ENCODE measurements around the gene OVOL3.

The OVOL3 gene

DNA sequence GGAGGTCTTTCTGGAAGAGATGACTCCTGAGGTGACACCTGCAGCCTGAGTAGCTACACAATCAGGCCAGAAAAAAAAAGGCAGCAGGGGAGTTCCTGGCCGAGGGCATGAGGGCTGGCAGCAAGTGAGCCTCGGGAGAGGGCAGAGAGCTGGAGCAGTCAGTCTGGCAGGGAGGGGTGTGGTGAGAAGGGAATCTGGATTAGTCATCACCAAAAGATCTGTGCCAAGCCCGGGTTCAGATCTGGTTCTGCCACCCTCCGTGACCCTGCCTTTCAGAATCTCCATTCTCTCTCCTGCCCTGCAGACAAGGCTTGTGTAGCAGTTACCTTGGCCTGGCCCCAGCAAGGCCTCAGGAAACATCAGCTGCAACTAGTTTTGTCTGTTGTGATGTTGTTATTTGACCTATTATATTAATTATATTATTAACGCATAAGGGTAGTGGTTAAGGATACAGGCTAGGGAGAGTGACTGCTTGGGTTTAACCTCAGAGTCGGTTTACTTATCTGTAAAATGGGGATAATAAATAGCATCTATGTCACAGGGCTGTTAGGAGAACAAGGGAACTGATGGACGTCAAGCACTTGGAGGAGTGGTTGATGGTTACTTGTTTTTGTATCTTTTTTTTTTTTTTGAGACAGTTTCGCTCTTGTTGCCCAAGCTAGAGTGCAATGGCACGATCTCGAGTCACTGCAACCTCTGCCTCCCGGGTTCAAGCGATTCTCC, 26.2 kb downstream of the OVOL3 start:
- peak overlapping the region; percentile 10 for H3K56ac ChIP-seq (ENCODE audit: low read length)
- no peak overlapping the region for H3K23ac ChIP-seq (ENCODE audit: low read length)
- H3K79me2 ChIP-seq (ENCODE audit: control insufficient read depth, insufficient read depth, low read length) = peaks cover 9% of the 10 kb centered on the region
- H2AK5ac ChIP-seq (ENCODE audit: low read length) = no peak overlapping the region
- no peak overlapping the region for H3K9ac ChIP-seq (ENCODE audit: low read length)
- H3K4me1 ChIP-seq (ENCODE audit: control insufficient read depth, low read depth, low read length) = peaks cover 3% of the 10 kb centered on the region
- no CpG with 5 or more reads among the region's 12 CpGs for WGBS (ENCODE audit: extremely low coverage, insufficient coverage, low lambda C conversion rate)
- no peak overlapping the region for H2BK120ac ChIP-seq (ENCODE audit: low read depth, low read length)
- no peaks in the 10 kb centered on the region for H3K36me3 ChIP-seq (ENCODE audit: control insufficient read depth, insufficient read depth, low read length)
- H3K4me3 ChIP-seq (ENCODE audit: low read length) = no peak overlapping the region
- H3K4ac ChIP-seq (ENCODE audit: low read depth, low read length) = no peak overlapping the region
- H3K79me1 ChIP-seq (ENCODE audit: low read length) = peaks cover 7% of the 10 kb centered on the region
- no peak overlapping the region for H2BK15ac ChIP-seq (replicated peaks; ENCODE audit: low read depth)
- H2BK5ac ChIP-seq (ENCODE audit: low read length) = no peak overlapping the region
- no peak overlapping the region for H3K4me2 ChIP-seq (ENCODE audit: low read length)
- peak; percentile 21 for DNase-seq
- no peak overlapping the region for H3K18ac ChIP-seq (ENCODE audit: low read length)
- H4K8ac ChIP-seq (ENCODE audit: low read depth, low read length) = no peak overlapping the region
- no peaks in the 10 kb centered on the region for H3K27me3 ChIP-seq (ENCODE audit: insufficient read depth, low read length, poor library complexity)
- H4K5ac ChIP-seq (ENCODE audit: low read length) = no peak overlapping the region
- no peak overlapping the region for H3K27ac ChIP-seq (ENCODE audit: low read depth, low read length)

DNA sequence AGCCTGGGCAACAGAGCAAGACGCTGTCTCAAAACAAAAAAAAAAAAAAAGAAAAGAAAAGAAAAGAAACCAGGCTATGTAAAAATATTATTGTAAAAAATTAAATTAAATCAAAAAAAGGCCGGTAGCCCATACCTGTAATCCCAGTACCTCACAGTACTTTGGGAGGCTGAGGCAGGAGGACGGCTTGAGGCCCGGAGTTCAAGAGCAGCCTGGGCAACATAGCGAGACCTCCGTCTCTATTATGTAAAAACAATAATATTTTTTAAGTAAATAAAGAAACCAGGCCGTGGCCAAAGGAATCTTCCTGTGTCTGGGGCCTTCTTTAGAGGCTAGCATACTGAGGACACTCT, 28.2 kb downstream of the OVOL3 start:
- WGBS (ENCODE audit: extremely low coverage, insufficient coverage, low lambda C conversion rate) = no CpG with 5 or more reads among the region's 7 CpGs
- no peak for DNase-seq
- Histone ChIP-seq H3K4ac (ENCODE audit: low read depth, low read length) (peak overlapping the region; percentile 72), H2BK120ac (ENCODE audit: low read depth, low read length) (no peak overlapping the region), H3K79me1 (ENCODE audit: low read length) (peaks cover 11% of the 10 kb centered on the region), H3K27me3 (ENCODE audit: insufficient read depth, low read length, poor library complexity) (no peaks in the 10 kb centered on the region), H3K4me2 (ENCODE audit: low read length) (peak overlapping the region; percentile 74), H4K8ac (ENCODE audit: low read depth, low read length) (no peak overlapping the region), H4K5ac (ENCODE audit: low read length) (no peak overlapping the region), H2BK15ac (replicated peaks; ENCODE audit: low read depth) (no peak overlapping the region), H2BK5ac (ENCODE audit: low read length) (no peak overlapping the region), H3K79me2 (ENCODE audit: control insufficient read depth, insufficient read depth, low read length) (peaks cover 13% of the 10 kb centered on the region), H3K4me1 (ENCODE audit: control insufficient read depth, low read depth, low read length) (peaks cover 3% of the 10 kb centered on the region), H3K4me3 (ENCODE audit: low read length) (no peak overlapping the region), H3K36me3 (ENCODE audit: control insufficient read depth, insufficient read depth, low read length) (peaks cover 5% of the 10 kb centered on the region), H3K9ac (ENCODE audit: low read length) (peak overlapping the region; percentile 89), H3K23ac (ENCODE audit: low read length) (no peak overlapping the region), H3K27ac (ENCODE audit: low read depth, low read length) (peak overlapping the region; percentile 82), H3K18ac (ENCODE audit: low read length) (peak overlapping the region; percentile 53), H3K56ac (ENCODE audit: low read length) (peak overlapping the region; percentile 95), H2AK5ac (ENCODE audit: low read length) (no peak overlapping the region)

DNA sequence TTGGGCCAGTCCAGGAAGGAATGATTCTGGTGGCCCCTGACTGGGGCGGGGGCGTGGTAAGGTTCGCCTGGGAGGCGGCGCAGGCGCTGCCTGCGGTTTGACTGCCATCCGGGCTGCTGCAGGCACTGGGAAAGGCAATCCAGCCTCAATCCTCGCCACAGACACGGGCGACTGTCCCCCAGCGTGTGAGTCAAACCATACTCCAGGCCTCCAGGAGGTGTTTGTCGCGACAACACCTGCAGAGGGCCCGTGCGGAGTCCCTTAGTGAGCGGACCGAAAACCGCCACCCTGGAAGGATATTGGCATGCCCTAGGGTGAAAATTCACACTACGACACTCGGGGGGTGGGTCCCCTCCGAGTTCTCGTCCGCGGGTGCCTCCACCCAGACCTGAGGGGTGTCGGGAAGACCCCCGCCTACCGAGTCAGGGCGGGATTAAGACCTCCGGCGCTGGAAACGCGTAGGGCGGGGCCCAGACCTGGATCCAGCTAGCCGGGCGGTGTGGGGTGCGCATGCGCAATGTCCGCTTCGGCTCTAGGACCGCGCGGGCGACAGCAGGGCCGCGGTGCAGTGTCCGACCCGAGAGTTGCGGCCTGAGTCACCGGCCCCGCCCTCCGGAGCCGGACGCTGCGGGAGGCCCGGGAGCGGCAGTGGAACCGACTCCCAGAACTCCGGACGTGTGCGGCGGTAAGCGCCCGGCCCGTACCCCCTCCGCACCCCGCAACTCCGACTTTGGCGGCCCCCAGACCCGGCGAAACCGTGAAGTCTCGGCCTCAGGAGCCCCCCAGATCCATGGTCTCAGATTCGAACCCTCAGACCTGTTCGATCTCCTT, 28.7 kb downstream of the OVOL3 start, which contains the start of gene CAPNS1:
CAPNS1 (plus strand) TSS at position 594 of the 831 bp plus-strand sequence. CDS start 946 bp downstream, outside the sequence.
- WGBS (ENCODE audit: extremely low coverage, insufficient coverage, low lambda C conversion rate) = no CpG with 5 or more reads among the region's 75 CpGs
- peak within 1 kb of the TSS; percentile 74 for H3K4me2 ChIP-seq (ENCODE audit: low read length)
- H2BK120ac ChIP-seq (ENCODE audit: low read depth, low read length) = peak within 1 kb of the TSS; percentile 88
- peak within 1 kb of the TSS; percentile 84 for H2AK5ac ChIP-seq (ENCODE audit: low read length)
- H3K36me3 ChIP-seq (ENCODE audit: control insufficient read depth, insufficient read depth, low read length) = peaks cover 10% of the 10 kb centered on the region
- peaks cover 3% of the 10 kb centered on the region for H3K4me1 ChIP-seq (ENCODE audit: control insufficient read depth, low read depth, low read length)
- H3K9ac ChIP-seq (ENCODE audit: low read length) = peak within 1 kb of the TSS; percentile 97
- H4K5ac ChIP-seq (ENCODE audit: low read length) = no peak within 1 kb of the TSS
- H3K4ac ChIP-seq (ENCODE audit: low read depth, low read length) = peak within 1 kb of the TSS; percentile 98
- peaks cover 13% of the 10 kb centered on the region for H3K79me2 ChIP-seq (ENCODE audit: control insufficient read depth, insufficient read depth, low read length)
- peak within 1 kb of the TSS; percentile 80 for H3K4me3 ChIP-seq (ENCODE audit: low read length)
- H3K27ac ChIP-seq (ENCODE audit: low read depth, low read length) = peak within 1 kb of the TSS; percentile 82
- H3K23ac ChIP-seq (ENCODE audit: low read length) = peak within 1 kb of the TSS; percentile 15
- no peaks in the 10 kb centered on the region for H3K27me3 ChIP-seq (ENCODE audit: insufficient read depth, low read length, poor library complexity)
- peaks cover 12% of the 10 kb centered on the region for H3K79me1 ChIP-seq (ENCODE audit: low read length)
- peak within 1 kb of the TSS; percentile 57 for H2BK5ac ChIP-seq (ENCODE audit: low read length)
- H3K18ac ChIP-seq (ENCODE audit: low read length) = peak within 1 kb of the TSS; percentile 95
- H4K8ac ChIP-seq (ENCODE audit: low read depth, low read length) = no peak within 1 kb of the TSS
- peak; percentile 98 for DNase-seq
- H2BK15ac ChIP-seq (replicated peaks; ENCODE audit: low read depth) = no peak within 1 kb of the TSS
- peak within 1 kb of the TSS; percentile 99 for H3K56ac ChIP-seq (ENCODE audit: low read length)

GRCh38 chr19:36140304-36141038, 29.5 kb downstream of the OVOL3 start:
- Histone ChIP-seq H4K5ac (ENCODE audit: low read length) (no peak overlapping the region), H3K27me3 (ENCODE audit: insufficient read depth, low read length, poor library complexity) (no peaks in the 10 kb centered on the region), H3K36me3 (ENCODE audit: control insufficient read depth, insufficient read depth, low read length) (peaks cover 11% of the 10 kb centered on the region), H3K4ac (ENCODE audit: low read depth, low read length) (peak overlapping the region; percentile 98), H2BK120ac (ENCODE audit: low read depth, low read length) (peak overlapping the region; percentile 88), H3K27ac (ENCODE audit: low read depth, low read length) (peak overlapping the region; percentile 70), H3K4me2 (ENCODE audit: low read length) (peak overlapping the region; percentile 61), H3K23ac (ENCODE audit: low read length) (peak overlapping the region; percentile 15), H3K56ac (ENCODE audit: low read length) (peak overlapping the region; percentile 99), H3K4me1 (ENCODE audit: control insufficient read depth, low read depth, low read length) (peaks cover 3% of the 10 kb centered on the region), H2BK5ac (ENCODE audit: low read length) (peak overlapping the region; percentile 14), H4K8ac (ENCODE audit: low read depth, low read length) (no peak overlapping the region), H2AK5ac (ENCODE audit: low read length) (peak overlapping the region; percentile 84), H2BK15ac (replicated peaks; ENCODE audit: low read depth) (no peak overlapping the region), H3K18ac (ENCODE audit: low read length) (peak overlapping the region; percentile 95), H3K4me3 (ENCODE audit: low read length) (peak overlapping the region; percentile 80), H3K79me2 (ENCODE audit: control insufficient read depth, insufficient read depth, low read length) (peaks cover 13% of the 10 kb centered on the region), H3K79me1 (ENCODE audit: low read length) (peaks cover 12% of the 10 kb centered on the region), H3K9ac (ENCODE audit: low read length) (peak overlapping the region; percentile 97)
- no CpG with 5 or more reads among the region's 31 CpGs for WGBS (ENCODE audit: extremely low coverage, insufficient coverage, low lambda C conversion rate)
- DNase-seq = peak; percentile 88

DNA sequence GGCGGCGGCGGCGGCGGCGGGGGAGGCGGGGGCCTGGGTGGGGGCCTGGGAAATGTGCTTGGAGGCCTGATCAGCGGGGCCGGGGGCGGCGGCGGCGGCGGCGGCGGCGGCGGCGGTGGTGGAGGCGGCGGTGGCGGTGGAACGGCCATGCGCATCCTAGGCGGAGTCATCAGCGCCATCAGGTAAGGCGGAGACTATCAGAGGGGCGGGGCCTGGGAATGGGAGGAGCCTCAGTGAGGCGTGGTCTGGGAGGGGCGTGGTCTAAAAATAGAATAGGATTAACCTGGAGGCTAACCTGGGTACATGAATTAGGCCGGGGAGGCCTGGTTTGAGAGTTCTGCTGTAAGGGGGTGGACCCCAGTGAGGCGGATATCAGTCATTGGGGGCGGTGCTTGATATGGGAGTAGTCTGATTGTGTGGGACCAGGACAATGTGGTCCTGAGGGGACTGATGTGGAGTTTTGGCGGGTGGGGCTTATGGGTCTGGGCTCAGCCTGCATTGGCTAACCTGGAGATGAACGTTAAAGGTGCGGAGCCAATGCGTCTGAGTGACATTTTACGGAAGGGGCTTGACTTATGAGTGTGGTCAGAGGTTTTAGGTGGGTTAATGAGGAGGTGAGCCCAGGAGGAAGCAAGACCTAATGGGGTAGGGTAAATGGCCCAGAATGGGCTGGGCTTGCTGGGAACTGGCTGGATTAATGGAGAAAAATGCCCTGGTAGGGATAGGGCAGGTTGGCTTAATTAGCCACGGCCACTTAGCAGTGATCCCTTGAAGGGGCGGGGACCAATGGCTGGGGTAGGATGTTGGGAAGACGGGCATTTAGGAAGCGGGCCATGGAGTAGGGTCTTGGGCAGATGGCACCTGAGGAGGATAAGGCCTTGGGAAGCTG, 30.3 kb downstream of the OVOL3 start:
- Histone ChIP-seq H2BK120ac (ENCODE audit: low read depth, low read length) (peak overlapping the region; percentile 88), H3K27ac (ENCODE audit: low read depth, low read length) (no peak overlapping the region), H4K5ac (ENCODE audit: low read length) (no peak overlapping the region), H3K18ac (ENCODE audit: low read length) (peak overlapping the region; percentile 95), H3K27me3 (ENCODE audit: insufficient read depth, low read length, poor library complexity) (no peaks in the 10 kb centered on the region), H3K4ac (ENCODE audit: low read depth, low read length) (peak overlapping the region; percentile 98), H4K8ac (ENCODE audit: low read depth, low read length) (no peak overlapping the region), H3K79me2 (ENCODE audit: control insufficient read depth, insufficient read depth, low read length) (peaks cover 13% of the 10 kb centered on the region), H3K4me1 (ENCODE audit: control insufficient read depth, low read depth, low read length) (peaks cover 3% of the 10 kb centered on the region), H3K9ac (ENCODE audit: low read length) (peak overlapping the region; percentile 97), H2AK5ac (ENCODE audit: low read length) (peak overlapping the region; percentile 54), H3K23ac (ENCODE audit: low read length) (no peak overlapping the region), H3K56ac (ENCODE audit: low read length) (peak overlapping the region; percentile 99), H3K4me3 (ENCODE audit: low read length) (peak overlapping the region; percentile 49), H3K4me2 (ENCODE audit: low read length) (peak overlapping the region; percentile 80), H2BK5ac (ENCODE audit: low read length) (no peak overlapping the region), H3K36me3 (ENCODE audit: control insufficient read depth, insufficient read depth, low read length) (peaks cover 17% of the 10 kb centered on the region), H2BK15ac (replicated peaks; ENCODE audit: low read depth) (no peak overlapping the region), H3K79me1 (ENCODE audit: low read length) (peaks cover 16% of the 10 kb centered on the region)
- no CpG with 5 or more reads among the region's 42 CpGs for WGBS (ENCODE audit: extremely low coverage, insufficient coverage, low lambda C conversion rate)
- DNase-seq = peak; percentile 98
